Measurements from ENCODE around the gene SPSB1. TPM values are rescaled to one million over a fixed set of nuclear protein-coding genes. Genes with fewer than 3 reads are reported as not detected.

Gene SPSB1
- total and polyA plus RNA-seq, 7 experiments from 2014 or later = 1.4 to 10.3 (median 1.9) TPM

- POLR2A ChIA-PET = no interaction called here
- intact Hi-C loops (cut with micrococcal nuclease) = loop anchor here in 1 of 2 donors (10.0 kb wide), 1 partner anchor 55 kb away; no protein-coding TSS in a partner anchor
Observed at GRCh38 chr1:9369964-9370788, 77.5 kb downstream of the SPSB1 start.

GRCh38 chr1:9371391-9371935 lies 78.8 kb downstream of the SPSB1 start:
- Mint-ChIP-seq H3K27ac (no peak overlapping the region), H3K36me3 (peaks cover 0 to 4% (median 0%) of the 10 kb centered on the region in 5 donors), H3K9me3 (no peaks in the 10 kb centered on the region), H3K27me3 (no peaks in the 10 kb centered on the region), H3K4me1 (peaks cover 7 to 18% (median 16%) of the 10 kb centered on the region in 7 donors), H3K4me3 (no peak overlapping the region)
- no peaks in the 10 kb centered on the region for H3K27me3 ChIP-seq (ENCODE audit: control insufficient read depth in 2 of 2, insufficient read depth in 2 of 2, low read length in 2 of 2)
- H3K4me1 ChIP-seq (ENCODE audit: control insufficient read depth in 2 of 2, insufficient read depth in 2 of 2, low read length in 2 of 2) = peaks cover 0 to 9% of the 10 kb centered on the region in 2 donors
- no peaks in the 10 kb centered on the region for H3K9me3 ChIP-seq (ENCODE audit: control insufficient read depth in 2 of 3, low read length in 3 of 3)
- ChIA-PET CTCF (interaction anchor here (0.7 kb wide), 1 partner anchor 120 kb away, joined by 7 read pairs; no protein-coding TSS in a partner anchor), POLR2A (interaction anchor here (0.7 kb wide), 1 partner anchor 496 kb away, joined by 3 read pairs; no protein-coding TSS in a partner anchor)
- no peak overlapping the region for H3K4me3 ChIP-seq (ENCODE audit: low read length)
- no peak overlapping the region for H3K27ac ChIP-seq (ENCODE audit: low read depth, low read length)
- ATAC-seq = no peak
- no peak for DNase-seq
- intact Hi-C loops (cut with micrococcal nuclease) = loop anchor here in 1 of 2 donors (10.0 kb wide), 1 partner anchor 53 kb away; no protein-coding TSS in a partner anchor
- H3K36me3 ChIP-seq (ENCODE audit: control insufficient read depth in 2 of 3, insufficient read depth in 3 of 3, low read length in 3 of 3) = no peaks in the 10 kb centered on the region

More at GRCh38 chr1:9369964-9370788, 77.5 kb downstream of the SPSB1 start:
- Histone ChIP-seq H3K4me1 (ENCODE audit: control insufficient read depth in 2 of 2, insufficient read depth in 2 of 2, low read length in 2 of 2) (peaks cover 0 to 9% of the 10 kb centered on the region in 2 donors), H3K36me3 (ENCODE audit: control insufficient read depth in 2 of 3, insufficient read depth in 3 of 3, low read length in 3 of 3) (no peaks in the 10 kb centered on the region), H3K4me3 (ENCODE audit: low read length) (no peak overlapping the region), H3K27me3 (ENCODE audit: control insufficient read depth in 2 of 2, insufficient read depth in 2 of 2, low read length in 2 of 2) (no peaks in the 10 kb centered on the region), H3K9me3 (ENCODE audit: control insufficient read depth in 2 of 3, low read length in 3 of 3) (no peaks in the 10 kb centered on the region), H3K27ac (ENCODE audit: low read depth, low read length) (no peak overlapping the region)
- no peak for ATAC-seq
- H3K36me3 Mint-ChIP-seq = peaks cover 0 to 4% (median 0%) of the 10 kb centered on the region in 5 donors
- H3K4me1 Mint-ChIP-seq = peaks cover 7 to 18% (median 12%) of the 10 kb centered on the region in 7 donors
- no peaks in the 10 kb centered on the region for H3K9me3 Mint-ChIP-seq
- no peak for DNase-seq
- no peak overlapping the region for H3K4me3 Mint-ChIP-seq
- H3K27me3 Mint-ChIP-seq = no peaks in the 10 kb centered on the region
- CTCF ChIA-PET = no interaction called here
- H3K27ac Mint-ChIP-seq = no peak overlapping the region

- H3K27me3 Mint-ChIP-seq = no peaks in the 10 kb centered on the region
- ChIA-PET CTCF (interaction anchor here (0.7 kb wide), 1 partner anchor 119 kb away, joined by 7 read pairs; no protein-coding TSS in a partner anchor), POLR2A (interaction anchor here (0.7 kb wide), 1 partner anchor 497 kb away, joined by 3 read pairs; no protein-coding TSS in a partner anchor)
- no peaks in the 10 kb centered on the region for H3K36me3 ChIP-seq (ENCODE audit: control insufficient read depth in 2 of 3, insufficient read depth in 3 of 3, low read length in 3 of 3)
- no peak for ATAC-seq
- peaks cover 0 to 9% of the 10 kb centered on the region in 2 donors for H3K4me1 ChIP-seq (ENCODE audit: control insufficient read depth in 2 of 2, insufficient read depth in 2 of 2, low read length in 2 of 2)
- no peak for DNase-seq
- intact Hi-C loops (cut with micrococcal nuclease) = loop anchor here in 1 of 2 donors (10.0 kb wide), 1 partner anchor 53 kb away; no protein-coding TSS in a partner anchor
- H3K9me3 Mint-ChIP-seq = no peaks in the 10 kb centered on the region
- H3K27ac ChIP-seq (ENCODE audit: low read depth, low read length) = no peak overlapping the region
- peaks cover 0 to 4% (median 0%) of the 10 kb centered on the region in 5 donors for H3K36me3 Mint-ChIP-seq
- no peaks in the 10 kb centered on the region for H3K9me3 ChIP-seq (ENCODE audit: control insufficient read depth in 2 of 3, low read length in 3 of 3)
- H3K27ac Mint-ChIP-seq = no peak overlapping the region
- no peaks in the 10 kb centered on the region for H3K27me3 ChIP-seq (ENCODE audit: control insufficient read depth in 2 of 2, insufficient read depth in 2 of 2, low read length in 2 of 2)
- H3K4me3 ChIP-seq (ENCODE audit: low read length) = no peak overlapping the region
- no peak overlapping the region for H3K4me3 Mint-ChIP-seq
- H3K4me1 Mint-ChIP-seq = peaks cover 7 to 18% (median 16%) of the 10 kb centered on the region in 7 donors
Observed at GRCh38 chr1:9371951-9372350, 79.3 kb downstream of the SPSB1 start.

- CTCF ChIA-PET = no interaction called here
Observed at GRCh38 chr1:9373619-9374018, 80.9 kb downstream of the SPSB1 start.

GRCh38 chr1:9374748-9375341 lies 82.2 kb downstream of the SPSB1 start:
- Histone ChIP-seq H3K9me3 (ENCODE audit: control insufficient read depth in 2 of 3, low read length in 3 of 3) (no peaks in the 10 kb centered on the region), H3K4me3 (ENCODE audit: low read length) (no peak overlapping the region), H3K36me3 (ENCODE audit: control insufficient read depth in 2 of 3, insufficient read depth in 3 of 3, low read length in 3 of 3) (no peaks in the 10 kb centered on the region), H3K27ac (ENCODE audit: low read depth, low read length) (no peak overlapping the region), H3K27me3 (ENCODE audit: control insufficient read depth in 2 of 2, insufficient read depth in 2 of 2, low read length in 2 of 2) (no peaks in the 10 kb centered on the region), H3K4me1 (ENCODE audit: control insufficient read depth in 2 of 2, insufficient read depth in 2 of 2, low read length in 2 of 2) (no peaks in the 10 kb centered on the region)
- ChIA-PET CTCF (interaction anchor here (0.9 kb wide), 1 partner anchor 81 kb away, joined by 3 read pairs; no protein-coding TSS in a partner anchor), POLR2A (no interaction called here)
- Mint-ChIP-seq H3K27ac (no peak overlapping the region), H3K4me1 (peaks cover 0 to 6% (median 2%) of the 10 kb centered on the region in 7 donors), H3K36me3 (no peaks in the 10 kb centered on the region), H3K27me3 (no peaks in the 10 kb centered on the region), H3K9me3 (no peaks in the 10 kb centered on the region), H3K4me3 (no peak overlapping the region)
- intact Hi-C loops (cut with micrococcal nuclease) = loop anchor here in 1 of 2 donors (10.0 kb wide), 1 partner anchor 50 kb away; no protein-coding TSS in a partner anchor
- ATAC-seq = no peak
- DNase-seq = no peak

More at GRCh38 chr1:9373619-9374018, 80.9 kb downstream of the SPSB1 start:
- Mint-ChIP-seq H3K27me3 (no peaks in the 10 kb centered on the region), H3K36me3 (no peaks in the 10 kb centered on the region), H3K4me3 (no peak overlapping the region), H3K27ac (peak overlapping the region in 1 of 9 donors; percentile 65), H3K9me3 (no peaks in the 10 kb centered on the region), H3K4me1 (peaks cover 0 to 10% (median 4%) of the 10 kb centered on the region in 7 donors)
- H3K27me3 ChIP-seq (ENCODE audit: control insufficient read depth in 2 of 2, insufficient read depth in 2 of 2, low read length in 2 of 2) = no peaks in the 10 kb centered on the region
- intact Hi-C loops (cut with micrococcal nuclease) = loop anchor here in 1 of 2 donors (10.0 kb wide), 1 partner anchor 51 kb away; no protein-coding TSS in a partner anchor
- H3K4me3 ChIP-seq (ENCODE audit: low read length) = no peak overlapping the region
- no peak for DNase-seq
- H3K4me1 ChIP-seq (ENCODE audit: control insufficient read depth in 2 of 2, insufficient read depth in 2 of 2, low read length in 2 of 2) = peaks cover 0 to 2% of the 10 kb centered on the region in 2 donors
- POLR2A ChIA-PET = no interaction called here
- H3K27ac ChIP-seq (ENCODE audit: low read depth, low read length) = no peak overlapping the region
- H3K9me3 ChIP-seq (ENCODE audit: control insufficient read depth in 2 of 3, low read length in 3 of 3) = no peaks in the 10 kb centered on the region
- no peak for ATAC-seq
- H3K36me3 ChIP-seq (ENCODE audit: control insufficient read depth in 2 of 3, insufficient read depth in 3 of 3, low read length in 3 of 3) = no peaks in the 10 kb centered on the region

- CTCF ChIA-PET = interaction anchor here (0.5 to 0.9 kb wide), 3 partner anchors 65 to 80 kb away, joined by 3 to 7 read pairs (median 3); no protein-coding TSS in a partner anchor
- H3K9me3 Mint-ChIP-seq = no peaks in the 10 kb centered on the region
- DNase-seq (no peak), ATAC-seq (no peak)
- H3K27me3 Mint-ChIP-seq = peaks cover 0 to 4% (median 0%) of the 10 kb centered on the region in 5 donors
- H3K27ac ChIP-seq (ENCODE audit: low read depth, low read length) = no peak overlapping the region
- no peaks in the 10 kb centered on the region for H3K36me3 Mint-ChIP-seq
- H3K4me1 ChIP-seq (ENCODE audit: control insufficient read depth in 2 of 2, insufficient read depth in 2 of 2, low read length in 2 of 2) = no peaks in the 10 kb centered on the region
- no peaks in the 10 kb centered on the region for H3K36me3 ChIP-seq (ENCODE audit: control insufficient read depth in 2 of 3, insufficient read depth in 3 of 3, low read length in 3 of 3)
- no peaks in the 10 kb centered on the region for H3K9me3 ChIP-seq (ENCODE audit: control insufficient read depth in 2 of 3, low read length in 3 of 3)
- H3K4me3 ChIP-seq (ENCODE audit: low read length) = no peak overlapping the region
- POLR2A ChIA-PET = no interaction called here
- no peak overlapping the region for H3K4me3 Mint-ChIP-seq
- H3K27me3 ChIP-seq (ENCODE audit: control insufficient read depth in 2 of 2, insufficient read depth in 2 of 2, low read length in 2 of 2) = no peaks in the 10 kb centered on the region
- peaks cover 0 to 8% (median 2%) of the 10 kb centered on the region in 7 donors for H3K4me1 Mint-ChIP-seq
- intact Hi-C loops (cut with micrococcal nuclease) = loop anchor here in 1 of 2 donors (10.0 kb wide), 1 partner anchor 49 kb away; no protein-coding TSS in a partner anchor
- no peak overlapping the region for H3K27ac Mint-ChIP-seq
Observed at GRCh38 chr1:9375912-9376311, 83.2 kb downstream of the SPSB1 start.
